GM12874 (cell line): ENCODE data around the gene CTDNEP1.

Experiments
- CTCF ChIP-seq: IDR thresholded peaks from 2 replicates; pipeline ENCODE4 v1.5.1; 2011; ENCODE audit warnings: low read depth, mild to moderate bottlenecking, control low read depth, low read length, moderate library complexity; ENCODE audit not compliant: insufficient read depth

Gene CTDNEP1

GRCh38 chr17:7241783-7242716 is 9.5 kb downstream of the CTDNEP1 start, which contains the start of gene GABARAP:
TSS of gene GABARAP (minus strand) at chr17:7242449. CDS start at chr17:7242330, 119 bp downstream.
- TF ChIP-seq CTCF: no peak

GRCh38 chr17:7241090-7241733 is 10.3 kb downstream of the CTDNEP1 start:
- no peak for TF ChIP-seq CTCF

- TF ChIP-seq CTCF: no peak
Observed at GRCh38 chr17:7240375-7240774, 11.2 kb downstream of the CTDNEP1 start.

- no peak for TF ChIP-seq CTCF
Observed at GRCh38 chr17:7239091-7240027, 12.2 kb downstream of the CTDNEP1 start, which contains the start of gene PHF23. TSS of gene PHF23 (minus strand) at chr17:7239457. CDS start at chr17:7239279, 178 bp downstream.

GRCh38 chr17:7238420-7239090 is 13.0 kb downstream of the CTDNEP1 start:
- no peak for TF ChIP-seq CTCF

GRCh38 chr17:7237761-7238419 is 13.6 kb downstream of the CTDNEP1 start:
- no peak for TF ChIP-seq CTCF
